Left lung (tissue), 10 donors: ENCODE data around the gene TANGO2. TPM values are rescaled to one million over a fixed set of nuclear protein-coding genes. Genes with fewer than 3 reads are reported as not detected.
A peak's percentile ranks its signal among the peaks of the same experiment; 100 is the strongest.

ENCODE experiments used
- ATAC-seq: fragments of 200-7000 bp; cut with Tn5 transposase; one replicate; pipeline ENCODE4 v1.9.1; 2020; ENCODE audit warnings: moderate library complexity
- DNase-seq, 4 donors: peaks; one replicate each; pipeline ENCODE4 v3.0.0-alpha.2; 2013 to 2020
- H3K27ac ChIP-seq, 2 donors: fragments of 200-600 bp; sonication (generic) in 1 of 2; one replicate each; pipeline versions ENCODE4 v1.5.0 to v1.8.0; 2020 to 2021
- H3K27me3 ChIP-seq, 2 donors: fragments of 200-600 bp; sonication (generic) in 1 of 2; one replicate each; pipeline versions ENCODE4 v1.5.0 to v1.8.0; 2020 to 2021
- H3K36me3 ChIP-seq, 2 donors: fragments of 200-600 bp; sonication (generic) in 1 of 2; one replicate each; pipeline versions ENCODE4 v1.5.0 to v1.8.0; 2020 to 2021
- H3K4me1 ChIP-seq, 2 donors: fragments of 200-600 bp; one replicate each; pipeline ENCODE4 v1.8.0; 2021
- H3K4me3 ChIP-seq, 2 donors: fragments of 200-600 bp; sonication (generic) in 1 of 2; one replicate each; pipeline versions ENCODE4 v1.5.0 to v1.8.0; 2020 to 2021; ENCODE audit warnings: mild to moderate bottlenecking in 1 of 2
- H3K9me3 ChIP-seq, 2 donors: fragments of 200-600 bp; sonication (generic) in 1 of 2; one replicate each; pipeline versions ENCODE4 v1.5.0 to v1.8.0; 2020 to 2021
- intact Hi-C, 2 donors: fragments of 100-400 bp; cut with DNase I; formaldehyde crosslinking; loops; one replicate each; pipeline versions ENCODE4 v1.11.2 to v1.14.2; 2022
- polyA plus RNA-seq, 6 donors: library from polyadenylated mRNA; unstranded; fragments of 120-200 nt; gene quantifications; one replicate each; pipeline ENCODE4 v1.2.1, GENCODE V29; 2013; ENCODE audit not compliant: insufficient read length in 6 of 6
- total RNA-seq, 2 donors: library from RNA; stranded (reverse); fragmentation: NEBNext Ultra II Directional; extraction: Animal tissue kit (Norgen Biotek cat#: 25700); gene quantifications; one replicate each; pipeline ENCODE4 v1.2.1, GENCODE V29; 2021
- TF ChIP-seq, protein P1 (sequence below), 2 donors: fragments of 200-600 bp; sonication (generic) in 1 of 2; IDR thresholded peaks; one replicate each; pipeline versions ENCODE4 v1.5.0 to v1.8.0; 2021; ENCODE audit warnings: antibody characterized with exemption in 2 of 2
- donor health status: DM: no; HTN: yes; CAD: no.
- donor health status: DM: no; HTN: no; CAD: no.

The TANGO2 gene
- total and polyA plus RNA-seq, 8 donors, result 10.9 to 47.2 (median 13.6) TPM

DNA sequence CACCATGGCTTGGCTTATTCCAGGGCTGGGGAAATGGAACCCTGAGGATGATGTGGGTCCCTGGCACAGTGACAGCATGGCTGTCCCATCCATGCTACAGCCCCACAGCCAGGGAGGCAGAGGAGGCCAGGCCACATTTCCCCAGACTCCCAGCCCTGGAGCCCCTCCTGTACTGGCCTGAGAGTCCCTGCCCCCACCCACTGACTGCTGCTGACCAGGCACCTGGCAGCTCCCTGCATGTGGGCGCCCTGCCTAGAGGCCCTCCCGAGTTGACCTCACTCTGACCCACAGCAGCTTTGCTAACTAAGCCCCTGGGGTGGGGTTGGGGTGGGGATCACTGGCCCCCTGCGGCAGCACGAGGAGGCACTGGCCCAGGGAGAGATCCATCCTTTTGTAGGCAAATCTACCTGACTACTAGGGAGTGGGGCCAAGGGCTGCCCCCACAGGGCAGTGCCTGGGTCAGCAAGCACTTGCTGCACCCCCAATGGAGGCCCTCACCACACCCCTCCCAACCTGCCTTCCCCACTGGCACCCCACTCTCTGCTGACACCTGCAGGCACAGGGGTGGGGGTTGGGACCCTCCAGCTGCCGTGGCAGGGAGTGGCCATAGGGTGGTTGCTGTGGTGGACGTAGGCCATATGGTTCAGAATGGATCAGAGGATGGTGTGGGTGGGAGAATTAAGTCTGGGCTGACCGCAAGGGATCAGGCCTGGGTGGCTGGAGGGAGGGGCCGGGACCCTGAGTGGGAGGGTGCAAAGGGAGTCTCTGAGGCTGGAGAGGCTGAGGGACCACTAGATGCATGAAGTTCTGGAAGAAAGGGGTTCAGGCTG, 21.7 kb upstream of the TANGO2 start:
- no peaks in the 10 kb centered on the region for H3K36me3 ChIP-seq
- intact Hi-C loops, result no loop called here
- DNase-seq (peak in 1 of 4 donors; percentile 53), ATAC-seq (no peak)
- H3K4me3 ChIP-seq, result no peak overlapping the region
- no peak overlapping the region for H3K27ac ChIP-seq
- no peaks in the 10 kb centered on the region for H3K27me3 ChIP-seq
- TF ChIP-seq, protein P1, sequence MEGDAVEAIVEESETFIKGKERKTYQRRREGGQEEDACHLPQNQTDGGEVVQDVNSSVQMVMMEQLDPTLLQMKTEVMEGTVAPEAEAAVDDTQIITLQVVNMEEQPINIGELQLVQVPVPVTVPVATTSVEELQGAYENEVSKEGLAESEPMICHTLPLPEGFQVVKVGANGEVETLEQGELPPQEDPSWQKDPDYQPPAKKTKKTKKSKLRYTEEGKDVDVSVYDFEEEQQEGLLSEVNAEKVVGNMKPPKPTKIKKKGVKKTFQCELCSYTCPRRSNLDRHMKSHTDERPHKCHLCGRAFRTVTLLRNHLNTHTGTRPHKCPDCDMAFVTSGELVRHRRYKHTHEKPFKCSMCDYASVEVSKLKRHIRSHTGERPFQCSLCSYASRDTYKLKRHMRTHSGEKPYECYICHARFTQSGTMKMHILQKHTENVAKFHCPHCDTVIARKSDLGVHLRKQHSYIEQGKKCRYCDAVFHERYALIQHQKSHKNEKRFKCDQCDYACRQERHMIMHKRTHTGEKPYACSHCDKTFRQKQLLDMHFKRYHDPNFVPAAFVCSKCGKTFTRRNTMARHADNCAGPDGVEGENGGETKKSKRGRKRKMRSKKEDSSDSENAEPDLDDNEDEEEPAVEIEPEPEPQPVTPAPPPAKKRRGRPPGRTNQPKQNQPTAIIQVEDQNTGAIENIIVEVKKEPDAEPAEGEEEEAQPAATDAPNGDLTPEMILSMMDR (IDR thresholded peaks at IDR 0.05), result no peak
- H3K4me1 ChIP-seq, result peaks cover 0 to 12% of the 10 kb centered on the region in 2 donors
- H3K9me3 ChIP-seq, result peaks cover 0 to 11% of the 10 kb centered on the region in 2 donors

GRCh38 chr22:20000246-20001081, 20.4 kb upstream of the TANGO2 start:
- intact Hi-C loops, result no loop called here
- Histone ChIP-seq H3K27me3 (no peaks in the 10 kb centered on the region), H3K4me1 (peaks cover 0 to 11% of the 10 kb centered on the region in 2 donors), H3K4me3 (no peak overlapping the region), H3K36me3 (no peaks in the 10 kb centered on the region), H3K9me3 (peaks cover 0 to 16% of the 10 kb centered on the region in 2 donors), H3K27ac (no peak overlapping the region)
- TF ChIP-seq, protein P1 (IDR thresholded peaks at IDR 0.05), result no peak
- ATAC-seq (no peak), DNase-seq (peak in 1 of 4 donors; percentile 62)

- TF ChIP-seq, protein P1 (IDR thresholded peaks at IDR 0.05), result no peak
- intact Hi-C loops, result no loop called here
- Histone ChIP-seq H3K4me3 (no peak overlapping the region), H3K9me3 (peaks cover 0 to 16% of the 10 kb centered on the region in 2 donors), H3K27ac (no peak overlapping the region), H3K27me3 (no peaks in the 10 kb centered on the region), H3K4me1 (peaks cover 0 to 6% of the 10 kb centered on the region in 2 donors), H3K36me3 (no peaks in the 10 kb centered on the region)
- ATAC-seq (no peak), DNase-seq (peak in 1 of 4 donors; percentile 34)
Observed at GRCh38 chr22:20001082-20001638, 19.8 kb upstream of the TANGO2 start.

- peaks cover 0 to 16% of the 10 kb centered on the region in 2 donors for H3K9me3 ChIP-seq
- H3K4me3 ChIP-seq, result no peak overlapping the region
- H3K36me3 ChIP-seq, result no peaks in the 10 kb centered on the region
- peak overlapping the region in 1 of 2 donors; percentile 8 for H3K27ac ChIP-seq
- H3K4me1 ChIP-seq, result peaks cover 0 to 6% of the 10 kb centered on the region in 2 donors
- intact Hi-C loops, result no loop called here
- H3K27me3 ChIP-seq, result no peaks in the 10 kb centered on the region
- TF ChIP-seq, protein P1 (IDR thresholded peaks at IDR 0.05), result no peak
- ATAC-seq (peak; percentile 35), DNase-seq (peak in 3 of 4 donors; percentile 38 to 74 (median 68))
Observed at GRCh38 chr22:20002128-20002527, 18.8 kb upstream of the TANGO2 start.
